Measurements from ENCODE around the gene MAOB.
"Not testable (repeated sequence)": the region's sequence is repeated elsewhere in the genome, so short reads cannot be mapped to it uniquely, and the experiment has no call there.

The MAOB gene

GRCh38 chrX:43750248-43750676 lies 132.0 kb downstream of the MAOB start:
- DNase-seq, result peak; percentile 31

- DNase-seq, result no peak
Observed at GRCh38 chrX:43747476-43747875, 134.8 kb downstream of the MAOB start.

- no peak for DNase-seq
Observed at GRCh38 chrX:43745938-43746721, 136.1 kb downstream of the MAOB start.

GRCh38 chrX:43744284-43744683 lies 138.0 kb downstream of the MAOB start:
- DNase-seq, result no peak

- DNase-seq, result no peak
Observed at GRCh38 chrX:43743100-43743822, 139.0 kb downstream of the MAOB start.

GRCh38 chrX:43741843-43742573 lies 140.2 kb downstream of the MAOB start:
- DNase-seq, result no peak

- no peak for DNase-seq
Observed at GRCh38 chrX:43735957-43736356, 146.3 kb downstream of the MAOB start.

- DNase-seq, result no peak
Observed at GRCh38 chrX:43735534-43735933, 146.7 kb downstream of the MAOB start.

- no peak for DNase-seq
Observed at GRCh38 chrX:43734444-43734843, 147.8 kb downstream of the MAOB start.

GRCh38 chrX:43733699-43734098 lies 148.6 kb downstream of the MAOB start:
- no peak for DNase-seq

- DNase-seq, result no peak
Observed at GRCh38 chrX:43731086-43731485, 151.2 kb downstream of the MAOB start.

GRCh38 chrX:43728966-43729365 lies 153.3 kb downstream of the MAOB start:
- no peak for DNase-seq

GRCh38 chrX:43728002-43728401 lies 154.2 kb downstream of the MAOB start:
- DNase-seq, result no peak

- not testable (repeated sequence) for DNase-seq
Observed at GRCh38 chrX:43727254-43727653, 155.0 kb downstream of the MAOB start.

GRCh38 chrX:43725227-43725626 lies 157.0 kb downstream of the MAOB start:
- DNase-seq, result not testable (repeated sequence)

- DNase-seq, result no peak
Observed at GRCh38 chrX:43720961-43721360, 161.3 kb downstream of the MAOB start.

GRCh38 chrX:43720082-43720481 lies 162.2 kb downstream of the MAOB start:
- DNase-seq, result no peak

GRCh38 chrX:43718956-43719355 lies 163.3 kb downstream of the MAOB start:
- no peak for DNase-seq

- DNase-seq, result no peak
Observed at GRCh38 chrX:43718546-43718945, 163.7 kb downstream of the MAOB start.

GRCh38 chrX:43718081-43718480 lies 164.2 kb downstream of the MAOB start:
- DNase-seq, result no peak

GRCh38 chrX:43717161-43717560 lies 165.1 kb downstream of the MAOB start:
- DNase-seq, result no peak

- no peak for DNase-seq
Observed at GRCh38 chrX:43716696-43717095, 165.6 kb downstream of the MAOB start.
